NCI-H226 (cell line): ENCODE data around the gene C3orf20.

ENCODE experiments used
- DNase-seq: peaks from one replicate; pipeline ENCODE4 v3.0.0-alpha.2; 2015

C3orf20 gene

DNA sequence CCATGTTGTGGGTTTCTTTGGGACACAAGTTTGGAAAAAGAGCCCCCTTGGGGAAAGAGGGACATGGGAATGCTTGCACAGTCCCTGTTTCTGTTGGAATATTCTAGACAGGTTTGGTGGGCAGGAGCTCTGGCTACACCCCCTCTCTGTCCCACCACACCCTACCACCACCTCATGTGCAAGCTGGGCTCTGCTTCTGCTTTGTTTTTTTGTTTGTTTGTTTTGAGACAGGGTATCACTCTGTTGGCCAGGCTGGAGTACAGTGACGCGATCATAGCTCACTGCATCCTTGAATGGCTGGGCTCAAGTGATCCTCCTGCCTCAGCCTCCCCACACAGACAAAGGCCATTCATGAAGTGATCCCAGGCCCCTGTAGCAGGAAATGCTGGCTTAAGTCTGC, 86.9 kb downstream of the C3orf20 start:
- no peak for DNase-seq

DNA sequence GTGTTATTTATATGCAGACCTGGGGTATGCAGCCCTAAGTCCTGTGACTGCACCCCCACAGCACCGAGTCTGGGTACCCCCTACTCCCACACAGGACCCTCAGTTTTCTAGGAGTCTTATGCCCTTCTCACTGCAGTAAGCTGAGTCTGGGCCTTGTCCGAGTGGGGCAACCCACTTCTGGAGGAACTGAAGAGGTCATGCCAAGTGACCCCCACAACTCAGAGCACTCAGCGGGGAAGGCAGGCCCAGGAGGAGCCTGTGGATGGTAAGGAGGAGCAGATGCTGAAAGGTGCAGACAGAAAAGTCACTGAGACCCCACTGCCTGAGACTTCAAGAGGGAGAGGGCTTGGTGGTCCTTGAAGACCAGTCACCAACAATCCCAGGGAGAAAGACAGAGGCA, 87.8 kb downstream of the C3orf20 start:
- DNase-seq, result no peak

GRCh38 chr3:14764331-14765059, 89.6 kb downstream of the C3orf20 start:
- DNase-seq, result no peak

GRCh38 chr3:14765060-14765400, 90.1 kb downstream of the C3orf20 start:
- DNase-seq, result no peak

GRCh38 chr3:14765576-14766427, 90.9 kb downstream of the C3orf20 start:
- no peak for DNase-seq

DNA sequence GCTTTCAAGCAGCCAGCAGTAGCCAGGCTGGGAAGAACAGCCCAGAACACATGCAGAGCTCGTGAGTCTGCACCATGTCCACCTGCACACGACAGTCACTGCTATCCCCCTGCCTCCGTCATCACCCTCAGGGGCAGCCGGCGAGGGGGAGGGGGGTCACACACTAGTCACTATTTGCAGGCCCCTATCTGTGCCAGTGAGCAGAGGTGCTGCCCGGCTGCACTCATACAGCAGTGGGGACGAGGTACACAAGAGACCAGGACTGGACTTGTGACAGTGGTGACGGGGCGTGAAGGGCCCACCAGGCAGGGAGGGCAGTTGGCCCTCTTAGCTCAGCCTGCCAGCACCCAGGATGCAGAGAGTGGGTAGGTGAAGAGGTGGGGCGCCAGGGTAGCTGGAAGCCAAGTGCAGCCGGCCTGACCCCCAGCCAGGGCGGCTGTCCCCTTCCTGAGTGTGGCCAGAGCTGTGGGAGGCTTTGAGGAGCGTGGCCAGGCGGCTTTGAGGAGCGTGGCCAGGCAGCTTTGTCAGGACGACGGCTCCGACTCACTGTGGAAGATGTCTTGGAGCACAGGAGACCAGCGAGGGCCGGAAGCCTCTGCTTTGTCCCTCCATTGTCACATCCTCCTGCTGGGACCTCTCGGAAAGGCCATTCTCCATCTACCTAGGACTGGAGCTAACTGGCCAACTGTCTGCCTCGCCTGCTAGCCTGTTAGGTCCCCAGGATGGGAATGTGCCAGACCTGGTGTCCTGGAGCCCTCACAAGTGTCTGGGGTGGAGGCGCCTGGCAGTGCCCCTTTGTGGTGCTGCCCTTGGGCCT, 91.7 kb downstream of the C3orf20 start:
- DNase-seq, result no peak

- no peak for DNase-seq
Observed at GRCh38 chr3:14767245-14768051, 92.5 kb downstream of the C3orf20 start.

DNA sequence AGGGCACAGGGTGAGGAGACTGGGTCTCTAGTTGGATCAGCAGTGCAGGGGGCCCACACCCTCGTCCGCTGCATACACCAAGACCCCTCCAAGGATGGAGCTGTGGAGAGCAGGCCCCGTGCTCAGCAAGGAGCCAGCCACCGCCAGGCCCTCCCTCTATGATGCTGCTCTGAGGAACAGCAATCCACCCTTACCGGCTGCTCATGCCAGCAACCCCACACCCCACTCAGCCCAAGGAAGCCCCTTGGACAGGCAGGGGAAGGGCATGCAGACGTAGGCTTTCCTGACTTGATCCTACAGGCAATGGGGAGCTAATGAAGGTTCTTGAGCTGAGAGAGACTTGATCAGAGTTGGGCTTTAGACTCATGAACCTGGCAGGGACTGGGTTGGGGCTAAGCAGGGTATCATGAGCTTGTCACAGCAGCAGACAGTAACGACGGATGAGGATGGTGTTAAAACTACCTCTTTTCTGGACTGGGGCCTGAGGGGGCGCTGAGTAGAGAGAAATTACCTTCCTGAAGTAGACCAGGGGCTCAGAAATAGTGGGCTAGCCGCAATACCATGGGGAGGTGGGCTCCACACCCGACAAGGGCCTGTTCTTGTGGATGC, 93.3 kb downstream of the C3orf20 start:
- DNase-seq, result no peak

GRCh38 chr3:14768881-14769280, 93.9 kb downstream of the C3orf20 start:
- DNase-seq, result no peak

DNA sequence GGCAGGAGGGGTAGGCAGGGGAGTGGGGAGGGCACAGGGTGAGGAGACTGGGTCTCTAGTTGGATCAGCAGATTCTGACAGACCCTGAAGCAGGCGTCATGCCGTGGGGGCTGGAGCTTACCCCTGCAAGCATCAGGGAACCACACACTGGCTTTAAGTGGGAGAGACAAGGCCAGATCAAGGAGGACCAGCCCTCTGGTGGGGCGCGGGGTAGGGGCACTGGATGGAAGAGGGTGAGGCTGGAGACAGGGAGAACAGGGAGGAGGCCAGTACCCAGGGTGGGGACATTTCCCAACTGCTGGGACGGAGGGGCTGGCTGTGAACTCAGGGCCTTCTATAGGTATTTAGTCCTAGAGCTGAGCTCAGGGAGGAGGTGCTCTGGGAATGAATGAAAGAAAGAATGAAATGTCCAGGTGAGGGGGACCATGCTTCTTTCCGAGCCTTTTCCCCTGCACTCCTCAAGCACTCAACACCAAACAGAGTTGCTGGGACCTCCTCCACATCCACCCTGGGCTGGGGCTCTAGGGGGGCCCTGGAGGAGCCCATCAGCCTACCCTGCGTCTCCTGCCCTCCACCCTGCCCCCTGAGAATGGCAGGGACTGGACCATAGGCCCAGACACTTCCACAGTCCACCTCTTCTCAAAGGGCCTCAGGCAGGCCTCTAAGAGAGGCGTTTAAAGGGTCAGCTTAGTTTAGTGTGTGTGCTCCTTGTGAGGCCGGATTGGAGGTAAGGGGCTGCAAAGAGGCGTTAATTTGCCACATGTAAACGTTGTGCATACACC, 94.8 kb downstream of the C3orf20 start:
- DNase-seq, result no peak

GRCh38 chr3:14770591-14770990, 95.7 kb downstream of the C3orf20 start:
- DNase-seq, result no peak

DNA sequence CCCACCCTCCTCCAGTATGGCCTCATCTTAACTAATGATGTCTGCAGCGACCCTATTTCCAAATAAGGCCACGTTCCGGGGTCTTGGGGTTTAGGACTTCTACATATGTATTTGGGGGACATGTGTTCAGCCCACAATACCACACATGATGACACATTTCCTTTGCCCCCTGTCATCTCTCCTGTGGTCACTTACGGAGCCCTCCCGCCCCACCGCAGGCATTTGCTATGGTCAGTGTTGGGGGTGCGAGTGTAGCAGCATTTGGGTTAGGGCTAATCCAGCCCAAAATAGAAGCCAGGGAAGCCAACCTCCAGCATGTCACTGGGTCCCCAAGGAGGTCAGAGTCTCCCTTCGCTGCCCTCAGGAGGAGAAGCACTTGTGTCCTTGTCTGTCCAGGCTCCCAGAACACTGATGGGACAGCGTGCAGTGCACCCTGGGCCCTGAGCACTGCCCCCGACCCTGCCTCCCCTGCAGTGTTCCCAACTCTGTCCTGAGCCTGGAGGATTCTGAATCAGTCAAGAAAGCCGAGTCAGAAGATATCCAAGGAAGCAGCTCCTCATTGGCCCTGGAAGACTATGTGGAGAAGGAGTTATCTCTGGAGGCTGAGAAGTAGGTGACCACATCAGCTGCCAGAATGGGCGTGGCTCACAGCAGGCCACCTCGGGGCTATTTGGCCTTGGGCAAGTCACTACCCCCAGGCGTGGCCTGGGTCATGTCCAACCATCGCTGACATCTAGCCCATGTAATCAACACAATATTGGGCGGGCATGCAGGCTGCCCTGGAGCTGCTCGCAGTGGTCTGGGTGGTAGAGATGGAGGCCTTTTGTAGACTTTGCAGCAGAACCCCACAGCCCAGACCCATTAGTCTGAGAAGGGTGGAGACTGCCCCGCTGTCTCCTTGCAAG, 96.9 kb downstream of the C3orf20 start:
- DNase-seq, result no peak

DNA sequence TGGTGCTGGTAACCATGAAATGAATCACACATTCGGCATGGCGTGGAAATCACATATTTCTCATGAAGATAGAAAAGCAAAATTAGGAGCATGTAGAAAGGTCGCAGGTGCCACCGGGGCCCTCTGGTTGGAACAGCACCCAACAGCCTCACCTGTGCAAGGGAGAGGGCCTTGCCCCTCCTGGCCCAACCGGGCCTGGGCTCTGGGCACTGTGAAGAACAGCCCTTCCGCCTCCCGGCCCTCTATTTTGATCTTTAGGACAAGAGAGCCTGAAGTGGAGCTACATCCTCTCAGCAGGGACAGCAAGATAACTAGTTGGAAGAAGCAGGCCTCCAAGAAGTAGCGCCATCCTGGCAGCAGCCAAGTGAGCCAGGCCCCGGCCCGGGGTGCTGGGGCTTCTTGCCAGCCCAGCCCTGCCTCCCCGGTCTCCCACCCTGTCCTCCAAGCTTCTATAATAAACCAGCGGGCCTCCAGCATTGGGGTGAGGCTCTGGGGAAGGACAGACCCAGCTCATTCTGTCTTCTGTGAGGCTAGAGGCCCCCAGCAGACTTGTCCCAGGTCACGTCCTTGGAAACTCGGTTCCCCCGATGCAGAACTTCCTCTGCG, 97.7 kb downstream of the C3orf20 start:
- DNase-seq, result no peak

GRCh38 chr3:14773281-14773680, 98.3 kb downstream of the C3orf20 start:
- DNase-seq, result no peak

GRCh38 chr3:14773691-14774128, 98.8 kb downstream of the C3orf20 start:
- no peak for DNase-seq

GRCh38 chr3:14774431-14774830, 99.5 kb downstream of the C3orf20 start:
- no peak for DNase-seq

DNA sequence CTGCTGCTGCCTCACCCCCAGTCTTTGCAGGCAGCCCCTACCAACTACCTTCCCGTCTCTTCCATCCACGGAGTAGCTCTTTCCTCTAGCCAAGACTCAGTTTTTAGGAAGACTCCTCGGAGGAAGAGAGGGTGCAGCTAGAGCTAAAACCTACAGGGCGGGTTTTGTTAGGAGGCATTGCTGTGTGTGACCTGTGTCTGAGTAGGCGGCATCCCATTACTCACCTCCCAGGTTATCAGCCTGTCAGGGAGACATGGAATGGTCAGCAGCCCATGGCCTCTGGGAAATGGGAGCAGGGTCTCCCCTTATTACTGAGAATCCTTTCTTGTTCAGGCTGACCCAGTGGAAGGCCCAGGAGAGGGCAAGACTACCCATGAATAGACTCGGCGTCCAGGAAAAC, 100.1 kb downstream of the C3orf20 start:
- DNase-seq, result no peak

- no peak for DNase-seq
Observed at GRCh38 chr3:14775563-14775962, 100.6 kb downstream of the C3orf20 start.

DNA sequence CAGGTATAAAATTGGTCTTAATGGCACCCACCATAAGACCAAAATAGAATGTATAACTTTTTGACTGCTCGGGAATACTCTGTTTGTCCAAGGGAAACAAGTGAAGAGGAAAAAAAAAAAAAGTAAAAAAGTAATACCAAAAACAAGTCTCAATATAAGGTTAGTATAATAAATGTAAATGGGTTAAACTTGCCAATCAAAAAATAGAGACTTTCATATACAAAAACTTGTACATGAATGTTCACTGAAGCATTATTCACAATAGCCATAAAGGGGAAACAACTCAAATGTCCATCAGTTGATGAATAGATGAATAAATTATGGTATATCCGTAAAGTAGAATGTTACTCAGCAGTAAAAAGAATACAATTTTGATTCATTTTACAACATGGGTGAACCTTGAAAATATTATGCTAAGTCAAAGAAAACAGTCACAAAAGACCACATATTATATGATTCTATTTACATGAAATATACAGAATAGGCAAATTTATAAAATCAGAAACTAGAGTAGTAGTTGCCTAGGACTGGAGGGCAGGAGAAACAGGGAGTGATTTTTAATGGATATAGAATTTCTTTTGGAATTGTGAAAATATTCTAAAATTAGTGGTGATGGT, 104.2 kb downstream of the C3orf20 start:
- DNase-seq, result no peak
